Measurements from ENCODE around the gene KAT2B.
"Not testable (repeated sequence)": the region's sequence is repeated elsewhere in the genome, so short reads cannot be mapped to it uniquely, and the experiment has no call there.

Gene KAT2B

GRCh38 chr3:20042331-20042730, 2.1 kb downstream of the KAT2B start:
- DNase-seq = no peak

- DNase-seq = no peak
Measured at GRCh38 chr3:20043396-20043795, 3.1 kb downstream of the KAT2B start.

- no peak for DNase-seq
Measured at GRCh38 chr3:20043825-20044224, 3.6 kb downstream of the KAT2B start.

- DNase-seq = not testable (repeated sequence)
Measured at GRCh38 chr3:20045141-20045540, 4.9 kb downstream of the KAT2B start.

GRCh38 chr3:20046556-20046955, 6.3 kb downstream of the KAT2B start:
- no peak for DNase-seq

- peak; percentile 39 for DNase-seq
Measured at GRCh38 chr3:20047341-20047779, 7.1 kb downstream of the KAT2B start.

GRCh38 chr3:20047976-20048883, 8.0 kb downstream of the KAT2B start:
- DNase-seq = no peak

- no peak for DNase-seq
Measured at GRCh38 chr3:20051123-20051806, 11.0 kb downstream of the KAT2B start.

- no peak for DNase-seq
Measured at GRCh38 chr3:20052851-20053250, 12.6 kb downstream of the KAT2B start.

- DNase-seq = peak; percentile 85
Measured at GRCh38 chr3:20054549-20054987, 14.3 kb downstream of the KAT2B start.

- DNase-seq = no peak
Measured at GRCh38 chr3:20055020-20055775, 15.0 kb downstream of the KAT2B start.

GRCh38 chr3:20055842-20056241, 15.6 kb downstream of the KAT2B start:
- DNase-seq = no peak

GRCh38 chr3:20056725-20057611, 16.7 kb downstream of the KAT2B start:
- peak; percentile 91 for DNase-seq

GRCh38 chr3:20057612-20058180, 17.4 kb downstream of the KAT2B start:
- no peak for DNase-seq

- DNase-seq = no peak
Measured at GRCh38 chr3:20059929-20060328, 19.7 kb downstream of the KAT2B start.

GRCh38 chr3:20060974-20061685, 20.9 kb downstream of the KAT2B start:
- peak; percentile 54 for DNase-seq

- DNase-seq = no peak
Measured at GRCh38 chr3:20062996-20063395, 22.8 kb downstream of the KAT2B start.

- DNase-seq = no peak
Measured at GRCh38 chr3:20064387-20064786, 24.1 kb downstream of the KAT2B start.

GRCh38 chr3:20064796-20065564, 24.7 kb downstream of the KAT2B start:
- DNase-seq = no peak

GRCh38 chr3:20066079-20066478, 25.8 kb downstream of the KAT2B start:
- DNase-seq = no peak

Measured in HCEC 1CT (cell line).